Midbrain (tissue), 1 donor: ENCODE results near the gene GNG4.
"Not testable (repeated sequence)": the region's sequence is repeated elsewhere in the genome, so short reads cannot be mapped to it uniquely, and the experiment has no call there.

Experiments used
- DNase-seq: peaks from one replicate; lab custom pipeline; 2025; lab: John Stamatoyannopoulos, UW

The GNG4 gene

DNA sequence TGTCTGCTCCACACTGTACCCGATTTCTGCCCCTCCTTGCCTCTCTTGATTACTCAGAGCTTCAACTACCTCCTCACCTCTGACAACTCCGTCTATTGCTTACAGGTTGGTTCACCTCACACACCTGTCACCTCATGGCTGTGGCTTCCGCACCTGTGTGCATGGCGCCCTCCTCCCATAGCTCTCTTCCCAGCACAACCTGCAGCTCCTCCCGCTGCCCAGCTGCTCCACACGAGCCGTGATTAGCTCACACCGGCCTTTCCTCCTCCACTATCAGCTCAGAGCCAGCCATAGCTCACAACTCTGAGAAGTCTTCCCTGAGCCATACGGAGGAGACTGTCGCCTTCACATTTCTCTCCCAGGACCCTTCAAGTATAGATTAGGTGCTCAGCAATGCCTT, 67.5 kb downstream of the GNG4 start:
- no peak for DNase-seq

DNA sequence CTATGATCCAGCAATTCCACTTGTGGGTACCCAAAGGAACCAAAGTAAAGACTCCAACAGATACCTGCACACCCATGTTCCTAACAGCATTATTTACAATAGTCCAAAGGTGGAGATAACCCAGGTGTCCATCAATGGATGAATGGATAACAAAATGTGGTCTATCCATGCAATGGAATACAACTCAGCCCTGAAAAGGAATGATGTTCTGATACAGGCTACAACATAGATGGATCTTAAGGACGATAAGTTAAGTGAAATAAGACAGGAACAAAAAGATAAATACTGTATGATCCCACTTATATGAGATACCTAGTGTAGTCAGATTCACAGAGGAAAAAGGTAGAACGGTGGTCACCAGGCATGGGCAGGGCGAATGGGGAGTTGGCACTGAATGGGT, 69.7 kb downstream of the GNG4 start:
- no peak for DNase-seq

DNA sequence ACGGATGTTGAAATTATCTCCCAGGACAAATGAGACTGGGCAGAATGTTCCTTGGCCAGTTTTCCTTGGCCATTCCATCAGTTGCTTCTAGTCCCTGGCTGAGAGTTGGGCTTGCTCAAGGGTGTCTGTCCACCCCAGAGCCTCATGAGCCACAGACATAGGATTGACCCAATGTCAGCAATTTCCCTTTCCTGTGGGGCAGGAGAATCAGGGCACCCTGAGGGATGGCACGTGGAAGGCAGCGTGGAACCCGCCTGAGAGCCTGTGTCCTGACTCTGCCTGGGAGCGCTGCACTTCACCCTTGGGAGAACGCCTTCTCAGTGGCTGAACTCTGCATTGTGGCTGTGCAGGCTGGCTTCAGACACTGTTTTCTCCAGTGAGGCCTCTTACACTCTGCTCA, 74.0 kb downstream of the GNG4 start:
- DNase-seq: no peak

- no peak for DNase-seq
Observed at GRCh38 chr1:235573880-235574279, 75.7 kb downstream of the GNG4 start.

DNA sequence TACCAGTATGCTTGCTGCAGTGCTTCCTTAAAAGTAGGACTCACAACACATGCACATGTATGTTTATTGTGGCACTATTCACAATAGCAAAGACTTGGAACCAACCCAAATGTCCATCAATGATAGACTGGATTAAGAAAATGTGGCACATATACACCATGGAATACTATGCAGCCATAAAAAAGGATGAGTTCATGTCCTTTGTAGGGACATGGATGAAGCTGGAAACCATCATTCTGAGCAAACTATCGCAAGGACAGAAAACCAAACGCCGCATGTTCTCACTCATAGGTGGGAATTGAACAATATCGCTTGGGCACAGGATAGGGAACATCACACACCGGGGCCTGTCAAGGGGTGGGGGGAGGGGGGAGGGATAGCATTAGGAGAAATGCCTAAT, 76.6 kb downstream of the GNG4 start:
- DNase-seq: not testable (repeated sequence)

DNA sequence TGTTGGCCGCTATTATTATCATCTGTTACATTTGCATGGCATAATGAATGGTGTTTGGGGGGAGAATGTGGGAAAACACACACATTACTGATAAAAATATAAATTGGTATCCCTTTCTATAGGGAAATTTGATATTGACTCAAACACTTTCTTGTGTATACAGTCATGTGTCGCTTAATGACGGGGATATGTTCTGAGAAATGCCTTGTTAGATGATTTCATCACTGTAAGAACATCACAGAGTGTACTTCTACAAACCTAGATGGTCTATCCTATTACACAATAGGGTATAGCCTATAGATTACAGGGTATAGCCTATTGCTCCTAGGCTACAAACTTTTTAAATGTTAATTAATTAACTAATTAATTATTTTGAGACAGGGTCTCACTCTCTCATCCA, 78.1 kb downstream of the GNG4 start:
- no peak for DNase-seq

- no peak for DNase-seq
Observed at GRCh38 chr1:235567812-235568503, 81.6 kb downstream of the GNG4 start.

DNA sequence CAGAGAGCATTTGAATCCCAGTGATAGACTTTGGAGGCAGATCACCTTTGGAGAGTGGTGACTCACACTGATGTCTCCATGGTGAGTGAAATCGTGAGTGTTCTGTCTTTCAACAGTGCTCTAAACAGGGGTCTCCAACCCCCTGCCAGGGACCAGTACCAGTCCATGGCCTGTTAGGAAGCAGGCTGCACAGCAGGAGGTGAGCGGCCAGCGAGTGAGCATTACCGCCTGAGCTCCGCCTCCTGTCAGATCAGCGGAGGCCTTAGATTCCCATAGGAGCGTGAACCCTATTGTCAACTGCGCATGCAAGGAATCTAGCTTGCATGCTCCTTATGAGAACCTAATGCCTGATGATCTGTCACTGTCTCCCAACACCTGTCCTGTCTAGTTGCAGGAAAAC, 83.5 kb downstream of the GNG4 start:
- DNase-seq: no peak

- no peak for DNase-seq
Observed at GRCh38 chr1:235563513-235564061, 86.0 kb downstream of the GNG4 start.

GRCh38 chr1:235562589-235562988, 87.0 kb downstream of the GNG4 start:
- no peak for DNase-seq

DNA sequence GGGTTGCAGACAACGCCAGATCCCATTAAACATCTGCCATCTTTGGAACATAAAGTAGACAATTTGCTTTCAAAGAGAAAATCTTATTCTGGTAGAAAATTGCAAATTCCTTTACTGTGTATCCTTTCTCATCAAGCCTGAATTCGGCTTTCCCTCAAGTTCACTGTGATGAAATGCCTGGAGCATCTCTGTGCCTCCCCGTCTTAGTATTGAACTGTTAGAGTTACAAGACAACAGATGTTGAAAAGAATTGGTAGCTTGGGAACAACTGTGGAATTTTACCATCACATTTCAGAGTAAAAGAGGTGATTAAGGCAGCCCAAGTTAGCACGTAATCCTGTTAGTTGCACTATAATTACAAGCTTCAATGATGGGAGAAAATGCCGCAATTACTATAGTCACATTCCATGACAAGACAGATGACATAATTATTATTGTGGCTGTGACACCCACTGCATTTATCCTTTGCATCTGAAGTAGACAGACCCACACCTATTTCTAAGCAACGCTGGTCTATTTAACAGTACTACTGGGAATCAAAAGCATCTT, 90.9 kb downstream of the GNG4 start:
- DNase-seq: no peak

- no peak for DNase-seq
Observed at GRCh38 chr1:235557495-235557894, 92.1 kb downstream of the GNG4 start.

DNA sequence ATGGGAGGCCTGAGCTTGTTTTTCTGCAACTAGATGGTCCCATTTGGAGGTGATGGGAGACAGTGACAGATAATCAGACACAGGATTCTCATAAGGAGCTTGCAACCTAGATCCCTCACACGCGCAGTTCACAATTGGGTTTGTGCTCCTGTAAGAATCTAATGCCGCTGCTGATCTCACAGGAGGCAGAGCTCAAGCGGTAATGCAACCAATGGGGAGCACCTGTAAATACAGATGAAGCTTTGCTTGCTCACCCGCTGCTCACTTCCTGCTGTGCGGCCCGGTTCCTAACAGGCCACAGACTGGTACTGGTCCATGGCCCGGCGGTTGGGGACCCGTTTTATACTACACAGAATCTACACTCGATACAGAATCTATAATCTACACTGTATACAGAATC, 92.8 kb downstream of the GNG4 start:
- DNase-seq: no peak

DNA sequence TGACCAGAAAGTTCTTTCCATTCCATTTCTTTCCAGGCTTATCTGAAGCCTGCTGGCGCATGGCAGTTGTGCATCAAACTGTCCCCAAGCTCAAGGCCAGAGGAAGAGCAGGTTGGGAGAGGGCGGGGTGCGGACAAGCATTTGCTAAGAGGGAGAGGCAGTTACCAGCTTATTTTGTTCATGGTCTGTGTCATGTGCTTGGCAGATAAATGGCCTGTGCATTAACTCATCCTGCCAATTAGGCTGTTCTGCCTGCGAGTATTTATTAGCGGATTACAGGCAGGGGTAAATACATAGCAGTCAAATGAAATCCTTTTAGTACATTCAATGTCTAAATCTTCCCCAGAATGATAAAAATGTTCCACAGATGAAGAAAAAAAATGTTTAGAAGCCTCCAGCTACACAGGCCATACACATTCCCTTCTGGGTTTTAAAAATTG, 96.5 kb downstream of the GNG4 start:
- DNase-seq: no peak

DNA sequence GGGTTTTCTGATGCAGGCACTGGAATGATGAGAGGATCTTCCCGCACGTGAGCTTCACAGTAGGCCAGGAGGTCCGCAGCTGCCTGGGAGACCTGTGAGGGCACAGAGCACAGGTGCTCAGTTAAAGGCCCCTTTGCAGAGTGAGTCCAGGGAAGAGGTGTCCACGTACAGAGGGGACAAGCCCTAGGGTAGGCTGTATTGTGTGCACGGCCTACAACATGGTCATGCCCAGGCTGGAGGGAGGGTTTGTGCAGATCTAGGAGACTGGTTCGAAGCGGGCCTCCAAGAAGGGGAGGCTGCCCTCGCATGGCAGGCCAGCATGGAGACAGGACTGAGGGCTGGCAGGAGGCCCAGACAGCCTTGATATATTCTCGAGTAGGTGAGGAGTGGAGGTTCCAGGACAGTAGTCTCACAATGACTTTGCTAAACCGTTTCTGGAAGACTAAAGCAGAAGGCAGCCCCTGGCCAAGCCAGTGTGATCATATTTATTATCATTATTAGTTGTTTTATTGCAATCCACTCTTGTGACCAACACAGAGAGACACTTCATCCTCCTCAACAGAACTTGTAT, 97.4 kb downstream of the GNG4 start:
- no peak for DNase-seq

GRCh38 chr1:235549351-235550139, 100.0 kb downstream of the GNG4 start:
- no peak for DNase-seq

- not testable (repeated sequence) for DNase-seq
Observed at GRCh38 chr1:235546369-235547155, 103.0 kb downstream of the GNG4 start.

GRCh38 chr1:235545292-235545930, 104.2 kb downstream of the GNG4 start:
- DNase-seq: no peak

GRCh38 chr1:235542845-235543244, 106.7 kb downstream of the GNG4 start:
- DNase-seq: not testable (repeated sequence)

GRCh38 chr1:235533476-235534168, 116.0 kb downstream of the GNG4 start:
- no peak for DNase-seq

DNA sequence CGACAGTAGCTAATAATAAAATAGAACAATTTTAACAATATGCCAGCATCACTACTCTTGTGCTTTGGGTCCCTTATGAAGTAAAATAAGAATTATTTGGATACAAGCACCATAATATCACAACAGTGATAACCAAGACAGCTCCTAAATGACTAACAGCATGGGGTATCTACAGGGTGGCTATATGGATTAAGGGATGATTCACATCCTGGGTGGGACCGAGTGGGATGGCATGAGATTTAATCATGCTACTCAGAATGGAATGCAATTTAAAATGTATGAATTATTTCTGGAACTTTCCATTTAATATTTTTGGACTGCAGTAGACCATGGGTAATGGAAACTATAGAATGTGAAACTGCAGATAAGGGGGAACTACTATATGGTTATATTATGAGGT, 117.2 kb downstream of the GNG4 start:
- no peak for DNase-seq
